Neutrophil (primary cell): ENCODE measurements around the gene ITGB4.
"Not testable (repeated sequence)": the region's sequence is repeated elsewhere in the genome, so short reads cannot be mapped to it uniquely, and the experiment has no call there.

Source experiments
- H3K27ac ChIP-seq: fragments of 200-600 bp; sonication (generic); 2 replicates; pipeline ENCODE4 v1.5.1; 2016; ENCODE audit warnings: mild to moderate bottlenecking, moderate library complexity
- H3K27me3 ChIP-seq: fragments of 200-600 bp; sonication (generic); 2 replicates; pipeline ENCODE4 v1.6.0; 2016; ENCODE audit warnings: mild to moderate bottlenecking
- H3K36me3 ChIP-seq: fragments of 200-600 bp; sonication (generic); 2 replicates; pipeline ENCODE4 v1.5.1; 2017
- H3K4me1 ChIP-seq, 2 experiments: fragments of 200-600 bp in 1 of 2; sonication (generic) in 1 of 2; 1 replicate in 1 of 2; 2 replicates in 1 of 2; pipeline versions ENCODE4 v1.5.1 to v1.6.1; 2013 to 2016; ENCODE audit warnings: low read depth in 1 of 2, low read length in 1 of 2, mild to moderate bottlenecking in 1 of 2, moderate library complexity in 1 of 2; ENCODE audit not compliant: control insufficient read depth in 1 of 2, insufficient read depth in 1 of 2
- H3K4me3 ChIP-seq, 2 experiments: fragments of 200-600 bp in 1 of 2; sonication (generic) in 1 of 2; 1 replicate in 1 of 2; 2 replicates in 1 of 2; pipeline ENCODE4 v1.5.1; 2013 to 2016; ENCODE audit warnings: low read depth in 1 of 2, low read length in 1 of 2, mild to moderate bottlenecking in 1 of 2, moderate library complexity in 1 of 2
- H3K9me3 ChIP-seq: fragments of 200-600 bp; sonication (generic); 2 replicates; pipeline ENCODE4 v1.5.1; 2016
- TF ChIP-seq, protein P1 (sequence below): fragments of 200-600 bp; sonication (generic); IDR thresholded peaks from 2 replicates; pipeline ENCODE4 v1.5.1; 2016; ENCODE audit warnings: antibody characterized with exemption

The ITGB4 gene

DNA sequence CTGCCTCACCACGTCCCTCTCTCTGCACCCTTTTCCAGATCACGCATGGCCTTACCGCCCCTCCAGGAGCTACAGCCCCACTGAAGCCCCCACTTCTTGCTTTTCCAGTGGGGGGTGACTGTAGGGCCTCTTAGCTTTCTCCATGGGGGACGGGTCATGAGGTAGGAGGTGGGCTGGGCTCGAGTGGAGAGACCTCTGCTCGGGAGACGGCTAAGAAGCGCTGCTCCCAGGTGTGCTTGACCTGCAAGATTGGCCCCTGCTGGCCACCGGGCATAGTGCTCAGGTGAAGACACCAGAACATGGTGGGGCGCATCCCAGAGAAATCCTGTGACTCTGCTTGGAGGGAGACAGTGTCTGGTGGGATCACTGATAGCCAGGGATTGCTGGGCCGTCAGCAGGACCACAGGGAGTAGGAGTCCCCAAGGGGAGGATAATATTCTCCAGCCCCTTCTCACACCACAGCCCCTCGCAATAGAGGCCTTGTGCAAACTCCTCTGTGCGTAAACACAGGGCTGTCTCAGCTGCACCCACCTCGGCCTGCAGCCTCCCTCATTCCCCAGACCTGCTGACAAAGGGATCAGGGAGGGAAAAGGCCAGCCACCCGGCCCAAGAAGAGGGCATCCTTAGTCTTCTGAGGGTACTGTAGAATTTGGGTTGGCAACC is 52.7 kb downstream of the ITGB4 start:
- Histone ChIP-seq H3K27me3 (no peaks in the 10 kb centered on the region), H3K4me1 (peaks cover 33 to 40% of the 10 kb centered on the region in 2 experiments), H3K27ac (peak overlapping the region; percentile 100), H3K9me3 (no peaks in the 10 kb centered on the region), H3K36me3 (peaks cover 52% of the 10 kb centered on the region), H3K4me3 (no peak overlapping the region)
- TF ChIP-seq, protein P1, sequence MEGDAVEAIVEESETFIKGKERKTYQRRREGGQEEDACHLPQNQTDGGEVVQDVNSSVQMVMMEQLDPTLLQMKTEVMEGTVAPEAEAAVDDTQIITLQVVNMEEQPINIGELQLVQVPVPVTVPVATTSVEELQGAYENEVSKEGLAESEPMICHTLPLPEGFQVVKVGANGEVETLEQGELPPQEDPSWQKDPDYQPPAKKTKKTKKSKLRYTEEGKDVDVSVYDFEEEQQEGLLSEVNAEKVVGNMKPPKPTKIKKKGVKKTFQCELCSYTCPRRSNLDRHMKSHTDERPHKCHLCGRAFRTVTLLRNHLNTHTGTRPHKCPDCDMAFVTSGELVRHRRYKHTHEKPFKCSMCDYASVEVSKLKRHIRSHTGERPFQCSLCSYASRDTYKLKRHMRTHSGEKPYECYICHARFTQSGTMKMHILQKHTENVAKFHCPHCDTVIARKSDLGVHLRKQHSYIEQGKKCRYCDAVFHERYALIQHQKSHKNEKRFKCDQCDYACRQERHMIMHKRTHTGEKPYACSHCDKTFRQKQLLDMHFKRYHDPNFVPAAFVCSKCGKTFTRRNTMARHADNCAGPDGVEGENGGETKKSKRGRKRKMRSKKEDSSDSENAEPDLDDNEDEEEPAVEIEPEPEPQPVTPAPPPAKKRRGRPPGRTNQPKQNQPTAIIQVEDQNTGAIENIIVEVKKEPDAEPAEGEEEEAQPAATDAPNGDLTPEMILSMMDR, result no peak

- no peaks in the 10 kb centered on the region for H3K9me3 ChIP-seq
- no peaks in the 10 kb centered on the region for H3K27me3 ChIP-seq
- H3K4me1 ChIP-seq, result peaks cover 33 to 40% of the 10 kb centered on the region in 2 experiments
- H3K36me3 ChIP-seq, result peaks cover 55% of the 10 kb centered on the region
- H3K4me3 ChIP-seq, result no peak overlapping the region
- peak overlapping the region; percentile 100 for H3K27ac ChIP-seq
- TF ChIP-seq, protein P1, result no peak
Measured at GRCh38 chr17:75774471-75774990, 53.3 kb downstream of the ITGB4 start.

- H3K27me3 ChIP-seq, result no peaks in the 10 kb centered on the region
- H3K4me3 ChIP-seq, result peak overlapping the region; percentile 98 to 100
- H3K9me3 ChIP-seq, result no peaks in the 10 kb centered on the region
- H3K27ac ChIP-seq, result peak overlapping the region; percentile 100
- TF ChIP-seq, protein P1, result no peak
- peaks cover 55% of the 10 kb centered on the region for H3K36me3 ChIP-seq
- H3K4me1 ChIP-seq, result peaks cover 36 to 44% of the 10 kb centered on the region in 2 experiments
Measured at GRCh38 chr17:75774991-75775668, 53.9 kb downstream of the ITGB4 start.

DNA sequence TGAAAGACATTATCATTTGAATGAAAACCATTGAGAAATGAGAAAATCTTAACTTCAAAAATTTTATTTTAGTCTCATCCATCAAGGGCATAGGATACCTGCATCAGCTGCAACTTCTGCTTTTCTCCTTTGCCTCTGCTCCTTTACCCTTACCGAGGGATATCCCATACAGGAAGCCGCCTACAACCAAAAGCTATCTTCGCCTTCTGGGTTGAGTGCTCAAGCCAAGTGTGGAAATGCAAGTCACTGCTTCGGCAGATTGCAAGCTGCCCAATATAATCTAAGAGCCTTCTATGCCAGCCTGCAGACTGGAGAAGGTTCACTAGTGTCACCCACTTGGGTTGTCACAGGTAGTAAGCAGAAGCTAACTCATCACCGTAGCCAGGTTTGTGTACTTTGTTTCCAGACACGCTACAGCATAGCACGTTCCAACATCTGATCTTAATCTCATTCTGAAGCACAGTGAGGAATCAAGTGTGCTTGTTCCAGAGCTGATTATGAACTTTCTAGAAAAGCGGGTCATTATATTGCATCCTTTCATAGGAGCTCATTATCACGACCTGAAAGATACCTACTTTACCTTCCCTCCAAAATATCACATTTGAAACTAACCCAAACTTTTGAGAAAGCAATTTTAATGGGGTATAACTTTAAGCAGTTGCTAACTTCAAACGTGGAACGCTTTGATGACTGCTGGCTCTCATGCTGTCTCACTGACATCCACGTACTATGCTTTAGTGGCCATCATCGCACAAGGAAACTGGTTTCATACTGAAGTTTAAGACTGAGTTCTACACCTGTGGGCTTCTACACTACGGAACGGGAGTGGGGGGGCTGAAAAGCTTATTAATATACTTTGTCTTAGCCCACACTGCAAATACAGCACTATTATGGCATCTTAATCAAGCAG is 55.4 kb downstream of the ITGB4 start:
- H3K36me3 ChIP-seq, result peaks cover 55% of the 10 kb centered on the region
- peak overlapping the region; percentile 98 to 100 for H3K4me3 ChIP-seq
- H3K27ac ChIP-seq, result peak overlapping the region; percentile 100
- H3K27me3 ChIP-seq, result no peaks in the 10 kb centered on the region
- TF ChIP-seq, protein P1, result no peak
- no peaks in the 10 kb centered on the region for H3K9me3 ChIP-seq
- H3K4me1 ChIP-seq, result peaks cover 51 to 53% of the 10 kb centered on the region in 2 experiments

GRCh38 chr17:75777296-75777922 is 56.1 kb downstream of the ITGB4 start:
- Histone ChIP-seq H3K4me1 (peaks cover 57 to 60% of the 10 kb centered on the region in 2 experiments), H3K36me3 (peaks cover 55% of the 10 kb centered on the region), H3K27me3 (no peaks in the 10 kb centered on the region), H3K9me3 (no peaks in the 10 kb centered on the region), H3K27ac (peak overlapping the region; percentile 100), H3K4me3 (peak overlapping the region; percentile 98 to 100)
- TF ChIP-seq, protein P1, result no peak

DNA sequence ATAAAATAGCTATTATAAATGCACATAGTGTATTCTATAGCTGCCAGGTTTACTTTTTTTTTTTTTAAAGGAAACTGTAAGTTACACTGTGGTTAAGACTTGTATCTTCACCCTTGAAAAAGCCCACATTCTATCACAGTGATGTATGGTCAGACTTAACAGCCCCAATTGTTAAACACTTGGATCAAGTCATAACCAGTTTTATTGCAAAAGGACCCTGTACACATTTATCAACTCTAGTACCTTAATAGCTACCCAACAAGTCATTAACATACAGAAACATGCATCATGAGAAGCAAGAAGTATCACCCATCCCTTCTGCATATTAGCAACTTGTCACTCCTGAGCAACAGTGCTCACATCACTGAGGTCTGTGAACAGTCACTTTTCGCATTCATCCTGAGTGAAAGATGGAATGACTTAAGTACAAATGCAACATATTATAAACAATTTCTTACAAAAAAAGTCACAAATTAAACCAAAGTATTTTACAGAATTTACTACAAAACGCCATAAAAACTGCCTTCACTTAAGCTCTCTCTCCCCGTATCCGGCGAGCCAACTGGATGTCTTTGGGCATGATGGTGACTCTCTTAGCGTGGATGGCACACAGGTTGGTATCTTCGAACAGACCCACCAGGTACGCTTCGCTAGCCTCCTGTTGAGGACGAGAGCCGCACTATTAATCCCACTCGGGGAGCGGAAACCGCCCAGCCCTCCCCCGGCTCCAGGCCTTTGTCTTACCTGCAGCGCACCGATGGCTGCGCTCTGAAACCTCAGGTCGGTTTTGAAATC is 57.0 kb downstream of the ITGB4 start:
- H3K27me3 ChIP-seq, H3K9me3 ChIP-seq: not testable (repeated sequence)
- peak overlapping the region; percentile 100 for H3K27ac ChIP-seq

More for the DNA sequence above, 57.0 kb downstream of the ITGB4 start:
- H3K4me3 ChIP-seq, result peak overlapping the region; percentile 98 to 100
- peaks cover 66 to 69% of the 10 kb centered on the region in 2 experiments for H3K4me1 ChIP-seq
- H3K36me3 ChIP-seq, result peaks cover 55% of the 10 kb centered on the region
